Activated B cell treated with CpG ODN at 0.5 μM for 24 hours (primary cell): ENCODE measurements around the gene RFC3. TPM values are rescaled to one million over a fixed set of nuclear protein-coding genes. Genes with fewer than 3 reads are reported as not detected.

Experiments
- ATAC-seq: fragments of 200-7000 bp; cut with Tn5 transposase; one replicate; pipeline ENCODE4 v1.10.0; 2021; ENCODE audit warnings: low read depth, mild to moderate bottlenecking, moderate library complexity
- CTCF ChIA-PET: fragments of 350-600 bp; sonication (Branson Sonifier 250); formaldehyde crosslinking; loops from one replicate; lab custom pipeline; 2021; ENCODE audit warnings: antibody characterized with exemption; lab: Charles Lee
- POLR2A ChIA-PET: fragments of 350-600 bp; sonication (Branson Sonifier 250); formaldehyde crosslinking; loops from one replicate; lab custom pipeline; 2021; ENCODE audit warnings: antibody characterized with exemption; lab: Charles Lee
- DNase-seq: peaks from one replicate; pipeline ENCODE4 v3.0.0; 2022
- H3K27ac Mint-ChIP-seq: one replicate; pipeline ENCODE4 v1.8.0; 2020; ENCODE audit warnings: mixed read lengths
- H3K27me3 Mint-ChIP-seq: one replicate; pipeline ENCODE4 v1.8.0; 2021; ENCODE audit warnings: mixed read lengths
- H3K36me3 Mint-ChIP-seq: one replicate; pipeline ENCODE4 v1.8.0; 2021; ENCODE audit warnings: low read depth, mixed read lengths
- H3K4me1 Mint-ChIP-seq: one replicate; pipeline ENCODE4 v1.8.0; 2021; ENCODE audit warnings: mixed read lengths
- H3K4me3 Mint-ChIP-seq: one replicate; pipeline ENCODE4 v1.8.0; 2020; ENCODE audit warnings: mild to moderate bottlenecking, mixed read lengths
- H3K9me3 Mint-ChIP-seq: one replicate; pipeline ENCODE4 v1.8.0; 2020; ENCODE audit warnings: mixed read lengths
- CTCF ChIP-seq: fragments of 200-600 bp; IDR thresholded peaks from one replicate; pipeline ENCODE4 v1.8.0; 2022; ENCODE audit warnings: antibody characterized with exemption, mild to moderate bottlenecking
- intact Hi-C: fragments of 100-400 bp; cut with micrococcal nuclease; formaldehyde crosslinking; loops from one replicate; pipeline ENCODE4 v1.15.1; 2024
- total RNA-seq: library from RNA; stranded (reverse); gene quantifications from 2 replicates; pipeline ENCODE4 v1.2.3, GENCODE V29; 2022

Gene RFC3
- total RNA-seq, 1 donor from 2014 or later: 13.5 TPM

- DNase-seq (no peak), ATAC-seq (no peak)
- TF ChIP-seq CTCF: no peak
- ChIA-PET POLR2A (no interaction called here), CTCF (no interaction called here)
- Mint-ChIP-seq H3K27ac (no peak overlapping the region), H3K4me3 (no peak overlapping the region), H3K36me3 (no peaks in the 10 kb centered on the region), H3K27me3 (no peaks in the 10 kb centered on the region), H3K9me3 (no peaks in the 10 kb centered on the region), H3K4me1 (peaks cover 13% of the 10 kb centered on the region)
- intact Hi-C loops: no loop called here
Measured at GRCh38 chr13:33870046-33870668, 52.2 kb downstream of the RFC3 start.

GRCh38 chr13:33871207-33872004, 53.5 kb downstream of the RFC3 start:
- CTCF ChIA-PET: no interaction called here
- Mint-ChIP-seq H3K36me3 (no peaks in the 10 kb centered on the region), H3K4me3 (no peak overlapping the region), H3K4me1 (peaks cover under 1% of the 10 kb centered on the region), H3K27me3 (no peaks in the 10 kb centered on the region), H3K9me3 (no peaks in the 10 kb centered on the region), H3K27ac (no peak overlapping the region)
- POLR2A ChIA-PET: no interaction called here
- no peak for TF ChIP-seq CTCF
- DNase-seq: no peak
- ATAC-seq: no peak
- intact Hi-C loops: no loop called here

GRCh38 chr13:33872005-33872351, 54.0 kb downstream of the RFC3 start:
- no peak for ATAC-seq
- TF ChIP-seq CTCF: no peak

GRCh38 chr13:33873251-33873908, 55.4 kb downstream of the RFC3 start:
- DNase-seq (no peak), ATAC-seq (no peak)
- TF ChIP-seq CTCF: no peak
- Mint-ChIP-seq H3K9me3 (no peaks in the 10 kb centered on the region), H3K4me3 (no peak overlapping the region), H3K4me1 (no peaks in the 10 kb centered on the region), H3K27me3 (no peaks in the 10 kb centered on the region), H3K36me3 (no peaks in the 10 kb centered on the region), H3K27ac (no peak overlapping the region)
- ChIA-PET CTCF (no interaction called here), POLR2A (no interaction called here)
- intact Hi-C loops: no loop called here

More at GRCh38 chr13:33872005-33872351, 54.0 kb downstream of the RFC3 start:
- Mint-ChIP-seq H3K4me1 (no peaks in the 10 kb centered on the region), H3K9me3 (no peaks in the 10 kb centered on the region), H3K27me3 (no peaks in the 10 kb centered on the region), H3K4me3 (no peak overlapping the region), H3K27ac (no peak overlapping the region), H3K36me3 (no peaks in the 10 kb centered on the region)
- CTCF ChIA-PET: no interaction called here
- POLR2A ChIA-PET: no interaction called here
- DNase-seq: no peak
- intact Hi-C loops: no loop called here

- no peak for TF ChIP-seq CTCF
- Mint-ChIP-seq H3K27ac (no peak overlapping the region), H3K9me3 (no peaks in the 10 kb centered on the region), H3K36me3 (no peaks in the 10 kb centered on the region), H3K4me3 (no peak overlapping the region), H3K27me3 (no peaks in the 10 kb centered on the region), H3K4me1 (no peaks in the 10 kb centered on the region)
- POLR2A ChIA-PET: no interaction called here
- ATAC-seq (no peak), DNase-seq (no peak)
- intact Hi-C loops: no loop called here
- CTCF ChIA-PET: no interaction called here
Measured at GRCh38 chr13:33874871-33875270, 56.9 kb downstream of the RFC3 start.
